DND-41 (cell line): ENCODE data around the gene ZMYM3.

Source experiments
- ATAC-seq: fragments of 200-7000 bp; cut with Tn5 transposase; 3 replicates; pipeline ENCODE4 v1.9.1; 2021; ENCODE audit warnings: low read depth; ENCODE audit not compliant: insufficient read depth
- DNase-seq: peaks from one replicate; pipeline ENCODE4 v3.0.0-alpha.2; 2020
- H2AFZ ChIP-seq: 2 replicates; pipeline ENCODE4 v1.6.0; 2012; ENCODE audit warnings: low read depth, low read length
- H3K27ac ChIP-seq: 2 replicates; pipeline ENCODE4 v1.5.1; 2012; ENCODE audit warnings: low read length, inconsistent platforms
- H3K27me3 ChIP-seq: fragments of 200-600 bp; sonication (generic); 2 replicates; pipeline ENCODE4 v1.6.0; 2012; ENCODE audit warnings: low read length, mild to moderate bottlenecking, inconsistent platforms; ENCODE audit not compliant: insufficient read depth, poor library complexity
- H3K36me3 ChIP-seq: 2 replicates; pipeline ENCODE4 v1.5.1; 2012; ENCODE audit warnings: low read length, inconsistent platforms; ENCODE audit not compliant: insufficient read depth
- H3K4me1 ChIP-seq: 2 replicates; pipeline ENCODE4 v1.5.1; 2012; ENCODE audit warnings: mild to moderate bottlenecking, low read length; ENCODE audit not compliant: insufficient read depth
- H3K4me2 ChIP-seq: 2 replicates; pipeline ENCODE4 v1.6.0; 2012; ENCODE audit warnings: mild to moderate bottlenecking, moderate library complexity, low read length, inconsistent platforms; ENCODE audit not compliant: insufficient read depth
- H3K4me3 ChIP-seq, 2 experiments: fragments of 200-600 bp in 1 of 2; shearing (Covaris generic) in 1 of 2; 2 replicates each; pipeline ENCODE4 v1.5.1; 2012 to 2016; ENCODE audit warnings: inconsistent platforms in 2 of 2, low read length in 2 of 2, mild to moderate bottlenecking in 2 of 2, low read depth in 1 of 2, moderate library complexity in 1 of 2
- H3K79me2 ChIP-seq: 2 replicates; pipeline ENCODE4 v1.6.0; 2012; ENCODE audit warnings: low read length, inconsistent platforms; ENCODE audit not compliant: insufficient read depth
- H3K9ac ChIP-seq: 2 replicates; pipeline ENCODE4 v1.6.0; 2012; ENCODE audit warnings: low read depth, mild to moderate bottlenecking, inconsistent platforms, low read length, moderate library complexity
- H3K9me3 ChIP-seq: 2 replicates; pipeline ENCODE4 v1.5.1; 2012; ENCODE audit warnings: low read length, moderate library complexity, mild to moderate bottlenecking, inconsistent platforms; ENCODE audit not compliant: insufficient read depth, severe bottlenecking
- H4K20me1 ChIP-seq: 2 replicates; pipeline ENCODE4 v1.6.0; 2012; ENCODE audit warnings: low read length; ENCODE audit not compliant: insufficient read depth
- EZH2 ChIP-seq: IDR thresholded peaks from 3 replicates; pipeline ENCODE4 v1.6.1; 2012; ENCODE audit warnings: borderline replicate concordance, low read depth, mild to moderate bottlenecking, moderate library complexity, low read length, inconsistent platforms; ENCODE audit not compliant: severe bottlenecking
- TF ChIP-seq, protein P1 (sequence below): IDR thresholded peaks from 2 replicates; pipeline ENCODE4 v1.5.1; 2012; ENCODE audit warnings: borderline replicate concordance, low read length, moderate library complexity, mild to moderate bottlenecking; ENCODE audit not compliant: poor library complexity, severe bottlenecking; ENCODE audit errors: extremely low read depth

ZMYM3 gene

DNA sequence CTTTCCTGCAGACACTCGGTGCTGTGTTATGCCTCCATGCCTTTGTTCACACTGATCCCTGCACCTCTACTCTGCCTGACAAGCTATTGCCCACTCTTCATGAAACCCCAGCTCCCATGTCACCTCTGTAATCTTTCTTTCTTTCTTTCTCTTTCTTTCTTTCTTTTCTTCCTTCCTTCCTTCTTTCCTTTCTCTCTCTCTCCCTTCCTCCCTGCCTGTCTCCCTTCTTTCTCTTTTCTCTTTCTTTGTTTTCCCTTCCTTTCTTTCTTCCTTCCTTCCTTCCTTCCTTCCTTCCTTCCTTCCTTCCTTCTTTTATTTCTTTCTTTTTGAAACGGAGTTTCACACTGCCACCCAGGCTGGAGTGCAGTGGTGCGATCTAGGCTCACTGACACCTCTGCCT is 18.5 kb downstream of the ZMYM3 start:
- no peaks in the 10 kb centered on the region for H3K79me2 ChIP-seq
- H3K4me3 ChIP-seq, result no peak overlapping the region
- no peak for ATAC-seq
- H3K27ac ChIP-seq, result no peak overlapping the region
- H3K36me3 ChIP-seq, result peaks cover 7% of the 10 kb centered on the region; the same call in 1 of the 2 replicates
- no peaks in the 10 kb centered on the region for H3K27me3 ChIP-seq
- no peaks in the 10 kb centered on the region for H4K20me1 ChIP-seq
- H3K4me2 ChIP-seq, result no peak overlapping the region
- H2AFZ ChIP-seq, result no peak overlapping the region
- no peak overlapping the region for H3K9ac ChIP-seq
- H3K4me1 ChIP-seq, result no peaks in the 10 kb centered on the region
- TF ChIP-seq, protein P1, sequence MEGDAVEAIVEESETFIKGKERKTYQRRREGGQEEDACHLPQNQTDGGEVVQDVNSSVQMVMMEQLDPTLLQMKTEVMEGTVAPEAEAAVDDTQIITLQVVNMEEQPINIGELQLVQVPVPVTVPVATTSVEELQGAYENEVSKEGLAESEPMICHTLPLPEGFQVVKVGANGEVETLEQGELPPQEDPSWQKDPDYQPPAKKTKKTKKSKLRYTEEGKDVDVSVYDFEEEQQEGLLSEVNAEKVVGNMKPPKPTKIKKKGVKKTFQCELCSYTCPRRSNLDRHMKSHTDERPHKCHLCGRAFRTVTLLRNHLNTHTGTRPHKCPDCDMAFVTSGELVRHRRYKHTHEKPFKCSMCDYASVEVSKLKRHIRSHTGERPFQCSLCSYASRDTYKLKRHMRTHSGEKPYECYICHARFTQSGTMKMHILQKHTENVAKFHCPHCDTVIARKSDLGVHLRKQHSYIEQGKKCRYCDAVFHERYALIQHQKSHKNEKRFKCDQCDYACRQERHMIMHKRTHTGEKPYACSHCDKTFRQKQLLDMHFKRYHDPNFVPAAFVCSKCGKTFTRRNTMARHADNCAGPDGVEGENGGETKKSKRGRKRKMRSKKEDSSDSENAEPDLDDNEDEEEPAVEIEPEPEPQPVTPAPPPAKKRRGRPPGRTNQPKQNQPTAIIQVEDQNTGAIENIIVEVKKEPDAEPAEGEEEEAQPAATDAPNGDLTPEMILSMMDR, result no peak
- TF ChIP-seq EZH2, result no peak
- no peaks in the 10 kb centered on the region for H3K9me3 ChIP-seq
- no peak for DNase-seq

DNA sequence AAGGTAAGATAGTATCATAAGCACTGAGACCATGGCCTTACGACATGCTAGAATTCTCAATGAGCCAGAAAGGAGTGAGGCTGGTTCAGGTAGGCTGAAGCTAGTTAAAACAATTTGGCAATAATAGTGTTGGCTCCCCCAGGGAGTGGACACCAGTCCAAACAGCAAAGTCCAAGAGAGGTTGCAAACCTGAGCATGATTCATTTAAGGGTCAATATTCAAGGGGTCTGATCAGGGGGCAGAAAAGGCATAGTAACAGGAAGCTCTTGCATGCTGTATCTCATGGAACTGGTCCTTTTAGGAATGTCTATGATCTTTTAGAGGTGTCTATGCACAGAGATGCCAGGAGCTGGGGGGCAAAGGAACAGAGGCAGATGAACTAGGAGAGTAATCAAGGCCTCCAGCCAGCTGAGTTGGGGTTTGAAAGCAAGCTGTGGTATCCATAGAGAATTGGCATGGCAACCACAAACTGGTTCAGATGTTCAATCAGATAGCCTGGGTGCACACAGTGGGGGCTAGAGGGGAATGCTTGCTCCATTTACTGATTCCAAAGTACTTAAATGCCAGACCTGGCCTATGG is 25.8 kb downstream of the ZMYM3 start:
- H3K9ac ChIP-seq, result no peak overlapping the region
- no peaks in the 10 kb centered on the region for H3K27me3 ChIP-seq
- no peak overlapping the region for H2AFZ ChIP-seq
- no peak overlapping the region for H3K4me3 ChIP-seq
- no peaks in the 10 kb centered on the region for H3K4me1 ChIP-seq
- H3K36me3 ChIP-seq, result no peaks in the 10 kb centered on the region
- DNase-seq (no peak), ATAC-seq (no peak)
- H4K20me1 ChIP-seq, result no peaks in the 10 kb centered on the region
- no peak overlapping the region for H3K4me2 ChIP-seq
- no peaks in the 10 kb centered on the region for H3K79me2 ChIP-seq
- TF ChIP-seq EZH2, result no peak
- TF ChIP-seq, protein P1, result no peak
- no peak overlapping the region for H3K27ac ChIP-seq
- H3K9me3 ChIP-seq, result no peaks in the 10 kb centered on the region

DNA sequence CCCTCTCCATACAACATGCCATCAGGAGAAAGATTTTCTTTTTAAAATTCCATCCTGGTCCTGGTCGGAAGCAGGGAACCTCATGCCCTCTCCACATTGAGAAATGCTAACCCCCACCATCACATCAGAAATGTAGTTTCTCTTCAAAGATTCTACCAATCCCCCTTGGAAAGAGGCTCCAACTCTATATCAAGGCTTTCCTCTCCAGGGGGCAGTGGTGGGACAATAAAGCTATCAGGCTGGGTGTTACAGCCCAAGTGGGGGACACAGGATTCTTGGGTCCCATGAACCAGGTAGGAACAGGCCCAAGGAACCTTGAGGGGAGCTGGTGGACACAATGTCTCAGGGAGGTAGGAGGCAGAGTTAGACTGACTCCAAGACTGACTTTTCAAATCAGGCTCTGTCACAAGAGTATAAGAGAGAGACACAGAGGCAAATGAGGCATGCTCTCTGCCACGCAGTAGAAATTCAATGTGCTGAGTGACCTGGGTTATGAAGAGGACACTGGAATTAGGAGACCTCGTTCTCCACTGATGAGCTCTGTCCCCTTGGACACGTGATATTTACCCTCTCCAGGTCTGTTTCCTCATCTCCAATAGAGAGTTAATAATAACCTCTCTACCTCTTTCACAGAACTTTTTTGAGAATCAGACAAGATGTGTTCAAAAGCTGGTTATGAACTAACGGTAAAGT is 26.4 kb downstream of the ZMYM3 start:
- Histone ChIP-seq H3K27ac (no peak overlapping the region), H3K9me3 (no peaks in the 10 kb centered on the region), H3K79me2 (no peaks in the 10 kb centered on the region), H3K4me1 (no peaks in the 10 kb centered on the region), H3K4me2 (no peak overlapping the region), H4K20me1 (no peaks in the 10 kb centered on the region), H3K36me3 (no peaks in the 10 kb centered on the region), H3K27me3 (no peaks in the 10 kb centered on the region), H3K9ac (no peak overlapping the region), H3K4me3 (no peak overlapping the region), H2AFZ (no peak overlapping the region)
- TF ChIP-seq, protein P1, result peak; percentile 26
- TF ChIP-seq EZH2, result no peak
- no peak for ATAC-seq
- no peak for DNase-seq
